ENCODE measurements around the gene BTD.

DNA sequence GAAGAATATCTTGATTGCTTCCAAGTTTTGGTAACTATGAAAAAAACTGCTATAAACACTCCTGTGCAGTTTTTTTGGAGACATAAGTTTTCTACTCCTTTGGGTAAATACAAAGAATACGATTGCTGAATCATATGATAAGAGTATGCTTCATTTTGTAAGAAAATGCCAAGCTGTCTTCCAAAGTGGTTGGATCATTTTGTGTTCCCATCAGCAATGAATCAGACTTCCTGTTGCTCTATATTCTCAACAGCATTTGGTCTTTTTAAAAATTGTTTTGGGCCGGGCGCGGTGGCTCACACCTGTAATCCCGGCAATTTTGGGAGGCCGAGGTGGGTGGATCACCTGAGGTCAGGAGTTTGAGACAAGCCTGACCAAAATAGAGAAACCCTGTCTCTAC lies 14.5 kb downstream of the BTD start:
- TF ChIP-seq POLR2AphosphoS5 (IDR thresholded peaks at IDR 0.05; ENCODE audit: borderline replicate concordance, low read depth, low read length) (no peak), EZH2 (IDR thresholded peaks at IDR 0.05) (no peak)

All from SK-N-MC (cell line).